Endothelial cell of umbilical vein (primary cell): ENCODE results near the gene CAP2. TPM values are rescaled to one million over a fixed set of nuclear protein-coding genes. Genes with fewer than 3 reads are reported as not detected.

Source experiments
- BruUV-seq: library from RNA; stranded (reverse); fragments of 400-500 nt; replicated peaks from 2 replicates; lab custom pipeline; 2021; lab: Mats Ljungman, UMichigan
- CTCF ChIA-PET: fragments of 300-600, 350-600 bp; sonication (Branson Sonifier 250); formaldehyde crosslinking; loops from one replicate; lab custom pipeline; 2021; ENCODE audit warnings: antibody characterized with exemption, inconsistent platforms; lab: Charles Lee
- POLR2A ChIA-PET: fragments of 300-600, 350-600 bp; sonication (Branson Sonifier 250); formaldehyde crosslinking; loops from one replicate; lab custom pipeline; 2021; ENCODE audit warnings: antibody characterized with exemption, inconsistent platforms; lab: Charles Lee
- DNase-seq: peaks from one replicate; pipeline ENCODE4 v3.0.0-alpha.2; 2011; ENCODE audit warnings: low read depth, low spot score
- FAIRE-seq: peaks from 2 replicates; lab custom pipeline; 2011; peaks lifted over from hg19 to GRCh38; lab: Jason Lieb, UNC
- H2AFZ ChIP-seq: 2 replicates; pipeline ENCODE4 v1.6.0; 2012; ENCODE audit warnings: low read depth, low read length, control low read depth, inconsistent platforms
- H3K27ac ChIP-seq: 2 replicates; pipeline ENCODE4 v1.5.1; 2011; ENCODE audit warnings: low read depth, mild to moderate bottlenecking, control low read depth, low read length, moderate library complexity; ENCODE audit not compliant: insufficient read depth
- H3K27me3 ChIP-seq, 2 experiments: 2 replicates each; pipeline versions ENCODE4 v1.6.0 to v1.6.1; 2011; ENCODE audit warnings: low read length in 2 of 2, mixed read lengths in 1 of 2; ENCODE audit not compliant: control insufficient read depth in 2 of 2, insufficient read depth in 2 of 2
- H3K36me3 ChIP-seq, 2 experiments: 2 replicates in 1 of 2; 3 replicates in 1 of 2; pipeline ENCODE4 v1.5.1; 2011; ENCODE audit warnings: low read length in 2 of 2, mild to moderate bottlenecking in 1 of 2, moderate library complexity in 1 of 2; ENCODE audit not compliant: control insufficient read depth in 2 of 2, insufficient read depth in 2 of 2; ENCODE audit errors: extremely low read depth in 1 of 2
- H3K4me1 ChIP-seq: 3 replicates; pipeline ENCODE4 v1.5.1; 2011; ENCODE audit warnings: mild to moderate bottlenecking, low read length; ENCODE audit not compliant: control insufficient read depth, insufficient read depth; ENCODE audit errors: extremely low read depth
- H3K4me2 ChIP-seq: 2 replicates; pipeline ENCODE4 v1.6.1; 2011; ENCODE audit warnings: low read length, control low read depth, mixed read lengths; ENCODE audit not compliant: insufficient read depth
- H3K4me3 ChIP-seq, 3 experiments: fragments of 200-600 bp in 1 of 3; sonication (generic), shearing (Covaris generic) in 1 of 3; replicated peaks in 1 of 3; 2 replicates each; pipeline ENCODE4 v1.5.1; 2011 to 2016; ENCODE audit warnings: control low read depth in 3 of 3, low read length in 3 of 3, mild to moderate bottlenecking in 2 of 3, inconsistent platforms in 1 of 3, low read depth in 1 of 3, moderate library complexity in 1 of 3; ENCODE audit not compliant: insufficient read depth in 1 of 3
- H3K79me2 ChIP-seq: 2 replicates; pipeline ENCODE4 v1.6.0; 2012; ENCODE audit warnings: low read length, inconsistent platforms; ENCODE audit not compliant: control insufficient read depth, insufficient read depth
- H3K9ac ChIP-seq: replicated peaks from 2 replicates; pipeline ENCODE3; 2011; ENCODE audit warnings: low read length, control low read depth; ENCODE audit not compliant: insufficient read depth; ENCODE audit errors: extremely low read depth
- H3K9me1 ChIP-seq: replicated peaks from 3 replicates; pipeline ENCODE4 v1.6.0; 2011; ENCODE audit warnings: mild to moderate bottlenecking, low read length; ENCODE audit not compliant: control insufficient read depth, insufficient read depth; ENCODE audit errors: extremely low read depth
- H3K9me3 ChIP-seq: replicated peaks from 2 replicates; pipeline ENCODE4 v1.5.1; 2012; ENCODE audit warnings: low read length, inconsistent platforms; ENCODE audit not compliant: control insufficient read depth, insufficient read depth
- H4K20me1 ChIP-seq: replicated peaks from 2 replicates; pipeline ENCODE3; 2011; ENCODE audit warnings: mild to moderate bottlenecking, low read length; ENCODE audit not compliant: control insufficient read depth, insufficient read depth; ENCODE audit errors: extremely low read depth
- EZH2 ChIP-seq: IDR thresholded peaks from 2 replicates; pipeline ENCODE4 v1.6.1; 2012; ENCODE audit warnings: borderline replicate concordance, low read depth, mild to moderate bottlenecking, moderate library complexity, low read length, inconsistent platforms; ENCODE audit not compliant: severe bottlenecking
- FOS ChIP-seq: IDR thresholded peaks from 2 replicates; pipeline ENCODE4 v1.6.1; 2011; ENCODE audit warnings: mild to moderate bottlenecking, low read length, moderate library complexity, borderline replicate concordance; ENCODE audit not compliant: insufficient read depth
- GATA2 ChIP-seq: IDR thresholded peaks from 2 replicates; pipeline ENCODE4 v1.7.0; 2011; ENCODE audit warnings: low read depth, mild to moderate bottlenecking, moderate library complexity, mixed read lengths, low read length; ENCODE audit not compliant: insufficient read length, insufficient read depth
- JUN ChIP-seq: IDR thresholded peaks from 2 replicates; pipeline ENCODE4 v1.6.1; 2011; ENCODE audit warnings: borderline replicate concordance, low read depth; ENCODE audit not compliant: insufficient read length, insufficient read depth
- MYC ChIP-seq: IDR thresholded peaks from one replicate; pipeline ENCODE4 v1.6.1; 2011; ENCODE audit warnings: mild to moderate bottlenecking, low read depth, low read length
- POLR2A ChIP-seq: IDR thresholded peaks from 2 replicates; pipeline ENCODE4 v1.6.1; 2012; ENCODE audit warnings: low read depth, mild to moderate bottlenecking, control low read depth, low read length
- POLR2AphosphoS5 ChIP-seq: IDR thresholded peaks from 2 replicates; pipeline ENCODE4 v1.6.1; 2012; ENCODE audit warnings: low read depth, mild to moderate bottlenecking, control low read depth, low read length, moderate library complexity; ENCODE audit not compliant: insufficient read depth
- dilution Hi-C: fragments of 300-500 bp; cut with MboI; formaldehyde crosslinking; loops from one replicate; pipeline ENCODE4 v1.15.0; 2019; ENCODE audit warnings: low sequenced_read_pairs; ENCODE audit not compliant: extremely low pct_ligation_motif_present
- intact Hi-C: fragments of 100-400 bp; cut with micrococcal nuclease; formaldehyde crosslinking; loops from one replicate; pipeline ENCODE4 v1.10.0; 2022
- polyA plus RNA-seq, 4 experiments: library from polyadenylated mRNA; depleted of rRNA in 3 of 4; stranded (reverse) in 3 of 4; unstranded in 1 of 4; fragments of >200 nt; gene quantifications; 2 replicates each; pipeline versions ENCODE4 v1.2.1 to v1.2.3, GENCODE V29; 2011 to 2012; ENCODE audit warnings: missing spikeins in 1 of 4
- total RNA-seq: library from RNA; stranded (reverse); gene quantifications from 2 replicates; pipeline ENCODE4 v1.2.3, GENCODE V29; 2021
- TF ChIP-seq, protein P1 (sequence below): IDR thresholded peaks from 2 replicates; pipeline ENCODE4 v1.6.1; 2011; ENCODE audit not compliant: insufficient read depth, insufficient read length
- TF ChIP-seq, protein P2 (sequence below), 2 donors: IDR thresholded peaks; 1 replicate in 1 of 2; 2 replicates in 1 of 2; pipeline ENCODE4 v1.5.1; 2011; ENCODE audit warnings: low read length in 2 of 2, mild to moderate bottlenecking in 2 of 2, moderate library complexity in 2 of 2, control low read depth in 1 of 2, inconsistent platforms in 1 of 2, low read depth in 1 of 2; ENCODE audit not compliant: insufficient read depth in 1 of 2; ENCODE audit errors: extremely low read depth in 1 of 2

The CAP2 gene
- total and polyA plus RNA-seq, 2 donors (not counting 3 experiments of a cell fraction or from before 2014, with no cell fraction given) = 12.2 to 21.3 TPM

DNA sequence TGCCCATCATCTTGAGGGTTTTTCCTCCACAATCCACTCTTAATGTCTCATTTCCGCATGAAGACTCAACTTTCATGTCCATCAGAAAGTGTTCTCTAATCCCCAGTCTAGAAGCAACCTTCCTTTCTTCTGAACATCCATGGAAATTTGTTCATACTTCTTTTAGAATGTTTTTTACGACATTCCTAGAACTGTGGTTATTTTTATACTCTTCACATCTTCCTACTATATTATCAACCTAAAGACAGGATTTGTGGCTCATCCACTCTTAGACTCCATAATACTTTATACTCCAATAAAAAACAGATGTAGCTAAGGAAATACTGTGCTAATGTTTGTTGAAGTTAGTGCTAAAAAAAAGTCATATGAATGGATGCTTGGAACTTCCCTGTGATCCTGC, 1.4 kb upstream of the CAP2 start:
- TF ChIP-seq JUN = no peak
- TF ChIP-seq, protein P1, sequence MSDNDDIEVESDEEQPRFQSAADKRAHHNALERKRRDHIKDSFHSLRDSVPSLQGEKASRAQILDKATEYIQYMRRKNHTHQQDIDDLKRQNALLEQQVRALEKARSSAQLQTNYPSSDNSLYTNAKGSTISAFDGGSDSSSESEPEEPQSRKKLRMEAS = no peak
- TF ChIP-seq MYC = no peak
- TF ChIP-seq, protein P2, sequence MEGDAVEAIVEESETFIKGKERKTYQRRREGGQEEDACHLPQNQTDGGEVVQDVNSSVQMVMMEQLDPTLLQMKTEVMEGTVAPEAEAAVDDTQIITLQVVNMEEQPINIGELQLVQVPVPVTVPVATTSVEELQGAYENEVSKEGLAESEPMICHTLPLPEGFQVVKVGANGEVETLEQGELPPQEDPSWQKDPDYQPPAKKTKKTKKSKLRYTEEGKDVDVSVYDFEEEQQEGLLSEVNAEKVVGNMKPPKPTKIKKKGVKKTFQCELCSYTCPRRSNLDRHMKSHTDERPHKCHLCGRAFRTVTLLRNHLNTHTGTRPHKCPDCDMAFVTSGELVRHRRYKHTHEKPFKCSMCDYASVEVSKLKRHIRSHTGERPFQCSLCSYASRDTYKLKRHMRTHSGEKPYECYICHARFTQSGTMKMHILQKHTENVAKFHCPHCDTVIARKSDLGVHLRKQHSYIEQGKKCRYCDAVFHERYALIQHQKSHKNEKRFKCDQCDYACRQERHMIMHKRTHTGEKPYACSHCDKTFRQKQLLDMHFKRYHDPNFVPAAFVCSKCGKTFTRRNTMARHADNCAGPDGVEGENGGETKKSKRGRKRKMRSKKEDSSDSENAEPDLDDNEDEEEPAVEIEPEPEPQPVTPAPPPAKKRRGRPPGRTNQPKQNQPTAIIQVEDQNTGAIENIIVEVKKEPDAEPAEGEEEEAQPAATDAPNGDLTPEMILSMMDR (IDR thresholded peaks at IDR 0.05; ENCODE audit: extremely low read depth in 1 of 2, insufficient read depth in 1 of 2, low read depth in 1 of 2, low read length in 2 of 2) = no peak
- no peak for TF ChIP-seq POLR2AphosphoS5
- no peak for TF ChIP-seq POLR2A
- TF ChIP-seq GATA2 = no peak
- no peak for TF ChIP-seq FOS
- no peak for TF ChIP-seq EZH2
- no peak overlapping the region for H3K9ac ChIP-seq

More for the DNA sequence above, 1.4 kb upstream of the CAP2 start:
- Histone ChIP-seq H3K9me3 (no peaks in the 10 kb centered on the region), H4K20me1 (no peaks in the 10 kb centered on the region), H3K27ac (no peak overlapping the region), H3K79me2 (no peaks in the 10 kb centered on the region), H3K9me1 (no peaks in the 10 kb centered on the region), H3K4me3 (no peak overlapping the region), H3K4me1 (peaks cover 11% of the 10 kb centered on the region), H3K4me2 (no peak overlapping the region), H2AFZ (no peak overlapping the region), H3K27me3 (no peaks in the 10 kb centered on the region), H3K36me3 (no peaks in the 10 kb centered on the region)
- CTCF ChIA-PET = no interaction called here
- FAIRE-seq (no peak), DNase-seq (no peak)
- intact Hi-C loops = loop anchor here (5.0 kb wide), 1 partner anchor 110 kb away; the partner anchor contains the start of gene RBM24
- dilution Hi-C loops = no loop called here
- no TSS peak for BruUV-seq
- POLR2A ChIA-PET = no interaction called here
